HG03095 (cell line): Measurements from ENCODE around the gene SYNE4.
"Not testable (repeated sequence)": the region's sequence is repeated elsewhere in the genome, so short reads cannot be mapped to it uniquely, and the experiment has no call there.

ENCODE experiments used
- ATAC-seq: cut with Tn5 transposase; IDR thresholded peaks from one replicate; pipeline ENCODE4 v1.9.1; 2021; ENCODE audit warnings: moderate library complexity; ENCODE audit not compliant: unreplicated experiment

The SYNE4 gene

DNA sequence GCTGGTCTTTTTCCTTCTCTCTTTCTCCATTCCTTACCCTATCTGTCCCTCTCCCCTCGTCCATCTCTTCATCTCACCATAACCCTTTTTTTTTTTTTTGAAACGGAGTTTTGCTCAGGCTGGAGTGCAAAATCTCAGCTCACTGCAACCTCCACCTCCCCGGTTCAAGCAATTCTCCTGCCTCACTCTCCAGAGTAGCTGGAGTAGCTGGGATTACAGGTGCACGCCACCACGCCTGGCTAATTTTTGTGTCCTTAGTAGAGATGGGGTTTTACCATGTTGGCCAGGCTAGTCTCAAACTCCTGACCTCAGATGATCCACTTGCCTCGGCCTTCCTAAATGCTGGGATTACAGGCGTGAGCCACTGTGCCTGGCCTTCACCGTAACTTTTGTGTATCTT is 51.2 kb downstream of the SYNE4 start:
- not testable (repeated sequence) for ATAC-seq

DNA sequence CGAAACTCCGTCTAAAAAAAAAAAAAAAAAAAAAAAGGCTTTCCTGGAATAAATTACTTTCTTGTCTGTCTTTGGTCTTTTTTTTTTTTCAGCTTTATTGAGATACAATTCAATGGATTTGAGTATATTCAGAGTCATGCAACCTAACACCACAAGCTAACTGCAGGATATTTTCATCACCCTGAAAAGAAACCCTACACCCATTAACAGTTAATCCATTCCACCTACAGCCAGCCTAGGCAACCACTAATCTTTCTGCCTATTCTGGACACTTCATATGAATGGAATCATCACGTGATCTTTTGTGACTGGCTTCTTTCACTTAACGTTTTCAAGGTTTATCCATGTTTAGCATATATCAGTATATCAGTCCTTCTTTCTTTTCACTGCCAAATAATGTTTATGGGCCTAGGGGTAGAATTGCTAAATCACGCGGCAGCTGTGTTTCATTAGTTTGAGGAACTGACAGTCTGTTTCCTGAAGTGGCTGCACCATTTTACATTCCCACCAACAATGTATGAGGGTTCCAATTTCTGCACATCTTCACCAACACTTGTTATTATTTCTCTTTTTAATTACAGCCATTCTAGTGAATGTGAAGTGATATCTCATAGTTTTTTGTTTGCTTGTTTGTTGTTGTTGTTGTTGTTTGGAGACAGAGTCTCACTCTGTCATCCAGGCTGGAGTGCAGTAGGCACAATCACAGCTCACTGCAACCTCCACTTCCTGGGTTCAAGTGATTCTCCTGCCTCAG is 52.6 kb downstream of the SYNE4 start:
- ATAC-seq: no peak
